ENCODE data around the gene OR2J3. TPM values are rescaled to one million over a fixed set of nuclear protein-coding genes. Genes with fewer than 3 reads are reported as not detected.
"Not testable (repeated sequence)": the region's sequence is repeated elsewhere in the genome, so short reads cannot be mapped to it uniquely, and the experiment has no call there.

The OR2J3 gene
- total RNA-seq, 1 experiment from 2014 or later = not detected

- Histone ChIP-seq H3K27me3 (replicated peaks; ENCODE audit: insufficient read depth, low read depth, low read length, poor library complexity) (peaks cover 38% of the 10 kb centered on the region), H3K27ac (ENCODE audit: low read depth, low read length, poor library complexity, severe bottlenecking) (no peak overlapping the region), H3K4me3 (ENCODE audit: low read depth, low read length, poor library complexity, severe bottlenecking) (no peak overlapping the region), H3K36me3 (ENCODE audit: insufficient read depth, low read length, poor library complexity, severe bottlenecking) (no peaks in the 10 kb centered on the region), H3K9me3 (ENCODE audit: low read depth, low read length, poor library complexity, severe bottlenecking) (no peaks in the 10 kb centered on the region), H3K4me1 (ENCODE audit: insufficient read depth, low read length, poor library complexity, severe bottlenecking) (no peaks in the 10 kb centered on the region)
- BruUV-seq (replicated peaks) = no TSS peak
- TF ChIP-seq, protein P1, sequence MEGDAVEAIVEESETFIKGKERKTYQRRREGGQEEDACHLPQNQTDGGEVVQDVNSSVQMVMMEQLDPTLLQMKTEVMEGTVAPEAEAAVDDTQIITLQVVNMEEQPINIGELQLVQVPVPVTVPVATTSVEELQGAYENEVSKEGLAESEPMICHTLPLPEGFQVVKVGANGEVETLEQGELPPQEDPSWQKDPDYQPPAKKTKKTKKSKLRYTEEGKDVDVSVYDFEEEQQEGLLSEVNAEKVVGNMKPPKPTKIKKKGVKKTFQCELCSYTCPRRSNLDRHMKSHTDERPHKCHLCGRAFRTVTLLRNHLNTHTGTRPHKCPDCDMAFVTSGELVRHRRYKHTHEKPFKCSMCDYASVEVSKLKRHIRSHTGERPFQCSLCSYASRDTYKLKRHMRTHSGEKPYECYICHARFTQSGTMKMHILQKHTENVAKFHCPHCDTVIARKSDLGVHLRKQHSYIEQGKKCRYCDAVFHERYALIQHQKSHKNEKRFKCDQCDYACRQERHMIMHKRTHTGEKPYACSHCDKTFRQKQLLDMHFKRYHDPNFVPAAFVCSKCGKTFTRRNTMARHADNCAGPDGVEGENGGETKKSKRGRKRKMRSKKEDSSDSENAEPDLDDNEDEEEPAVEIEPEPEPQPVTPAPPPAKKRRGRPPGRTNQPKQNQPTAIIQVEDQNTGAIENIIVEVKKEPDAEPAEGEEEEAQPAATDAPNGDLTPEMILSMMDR (conservative IDR thresholded peaks at IDR 0.05; ENCODE audit: low read depth, low read length) = no peak
- no peak for TF ChIP-seq EZH2 (IDR thresholded peaks at IDR 0.05; ENCODE audit: borderline replicate concordance, low read depth, low read length, poor library complexity, severe bottlenecking)
- no peak for DNase-seq (ENCODE audit: low spot score)
- POLR2A ChIA-PET (ENCODE audit: low non-redundant PET) = no interaction called here
- CTCF ChIA-PET = no interaction called here
- intact Hi-C loops (cut with micrococcal nuclease; ENCODE audit: unreplicated experiment) = no loop called here
These were observed 4.3 kb downstream of the OR2J3 start for GRCh38 chr6:29112135-29112534.

- H3K4me1 ChIP-seq (ENCODE audit: insufficient read depth, low read length, poor library complexity, severe bottlenecking); intact Hi-C loops (cut with micrococcal nuclease; ENCODE audit: unreplicated experiment); DNase-seq (ENCODE audit: low spot score); BruUV-seq (replicated peaks); H3K9me3 ChIP-seq (ENCODE audit: low read depth, low read length, poor library complexity, severe bottlenecking); H3K27ac ChIP-seq (ENCODE audit: low read depth, low read length, poor library complexity, severe bottlenecking); H3K36me3 ChIP-seq (ENCODE audit: insufficient read depth, low read length, poor library complexity, severe bottlenecking); POLR2A ChIA-PET (ENCODE audit: low non-redundant PET); CTCF ChIA-PET; H3K4me3 ChIP-seq (ENCODE audit: low read depth, low read length, poor library complexity, severe bottlenecking): not testable (repeated sequence)
- peaks cover 27% of the 10 kb centered on the region for H3K27me3 ChIP-seq (replicated peaks; ENCODE audit: insufficient read depth, low read depth, low read length, poor library complexity)
These were observed 7.1 kb downstream of the OR2J3 start for GRCh38 chr6:29114964-29115363.

GRCh38 chr6:29129326-29130012, 21.6 kb downstream of the OR2J3 start:
- Histone ChIP-seq H3K9me3 (ENCODE audit: low read depth, low read length, poor library complexity, severe bottlenecking) (no peaks in the 10 kb centered on the region), H3K27ac (ENCODE audit: low read depth, low read length, poor library complexity, severe bottlenecking) (no peak overlapping the region), H3K36me3 (ENCODE audit: insufficient read depth, low read length, poor library complexity, severe bottlenecking) (no peaks in the 10 kb centered on the region), H3K4me3 (ENCODE audit: low read depth, low read length, poor library complexity, severe bottlenecking) (no peak overlapping the region), H3K27me3 (replicated peaks; ENCODE audit: insufficient read depth, low read depth, low read length, poor library complexity) (peaks cover 42% of the 10 kb centered on the region), H3K4me1 (ENCODE audit: insufficient read depth, low read length, poor library complexity, severe bottlenecking) (no peaks in the 10 kb centered on the region)
- intact Hi-C loops (cut with micrococcal nuclease; ENCODE audit: unreplicated experiment) = no loop called here
- POLR2A ChIA-PET (ENCODE audit: low non-redundant PET) = no interaction called here
- no peak for DNase-seq (ENCODE audit: low spot score)
- BruUV-seq (replicated peaks) = no TSS peak
- CTCF ChIA-PET = no interaction called here
- TF ChIP-seq EZH2 (IDR thresholded peaks at IDR 0.05; ENCODE audit: borderline replicate concordance, low read depth, low read length, poor library complexity, severe bottlenecking) = no peak
- TF ChIP-seq, protein P1 (conservative IDR thresholded peaks at IDR 0.05; ENCODE audit: low read depth, low read length) = no peak

GRCh38 chr6:29130644-29131043, 22.8 kb downstream of the OR2J3 start:
- H3K9me3 ChIP-seq (ENCODE audit: low read depth, low read length, poor library complexity, severe bottlenecking) = no peaks in the 10 kb centered on the region
- no TSS peak for BruUV-seq (replicated peaks)
- H3K4me1 ChIP-seq (ENCODE audit: insufficient read depth, low read length, poor library complexity, severe bottlenecking) = no peaks in the 10 kb centered on the region
- CTCF ChIA-PET = no interaction called here
- no peak for DNase-seq (ENCODE audit: low spot score)
- H3K4me3 ChIP-seq (ENCODE audit: low read depth, low read length, poor library complexity, severe bottlenecking) = no peak overlapping the region
- TF ChIP-seq, protein P1 (conservative IDR thresholded peaks at IDR 0.05; ENCODE audit: low read depth, low read length) = no peak
- no peak for TF ChIP-seq EZH2 (IDR thresholded peaks at IDR 0.05; ENCODE audit: borderline replicate concordance, low read depth, low read length, poor library complexity, severe bottlenecking)
- POLR2A ChIA-PET (ENCODE audit: low non-redundant PET) = no interaction called here
- peaks cover 50% of the 10 kb centered on the region for H3K27me3 ChIP-seq (replicated peaks; ENCODE audit: insufficient read depth, low read depth, low read length, poor library complexity)
- intact Hi-C loops (cut with micrococcal nuclease; ENCODE audit: unreplicated experiment) = no loop called here
- no peak overlapping the region for H3K27ac ChIP-seq (ENCODE audit: low read depth, low read length, poor library complexity, severe bottlenecking)
- no peaks in the 10 kb centered on the region for H3K36me3 ChIP-seq (ENCODE audit: insufficient read depth, low read length, poor library complexity, severe bottlenecking)

Data from A673 (cell line).